Endometrium (tissue), 2 donors: Measurements from ENCODE around the gene PKP3.
"Not testable (repeated sequence)": the region's sequence is repeated elsewhere in the genome, so short reads cannot be mapped to it uniquely, and the experiment has no call there.

ENCODE experiments used
- FAIRE-seq: peaks from 2 replicates; lab custom pipeline; 2012; peaks lifted over from hg19 to GRCh38; lab: Jason Lieb, UNC
- donor health status: control.
- donor health status: control.

PKP3 gene

GRCh38 chr11:394034-394857 lies at the start of gene PKP3:
TSS of gene PKP3 (plus strand) at chr11:394209. CDS start at chr11:394293, 84 bp downstream.
- no peak for FAIRE-seq

GRCh38 chr11:344836-345578 lies 49.0 kb upstream of the PKP3 start:
- no peak for FAIRE-seq

GRCh38 chr11:346529-346928 lies 47.5 kb upstream of the PKP3 start:
- no peak for FAIRE-seq

GRCh38 chr11:349270-349954 lies 44.6 kb upstream of the PKP3 start:
- not testable (repeated sequence) for FAIRE-seq

GRCh38 chr11:350033-350722 lies 43.8 kb upstream of the PKP3 start:
- not testable (repeated sequence) for FAIRE-seq

- no peak for FAIRE-seq
Measured at GRCh38 chr11:350723-351255, 43.2 kb upstream of the PKP3 start.

GRCh38 chr11:351411-351810 lies 42.6 kb upstream of the PKP3 start:
- FAIRE-seq: no peak

GRCh38 chr11:352456-353031 lies 41.5 kb upstream of the PKP3 start:
- FAIRE-seq: no peak

GRCh38 chr11:353179-353873 lies 40.7 kb upstream of the PKP3 start:
- FAIRE-seq: no peak

GRCh38 chr11:355581-356458 lies 38.2 kb upstream of the PKP3 start:
- FAIRE-seq: no peak

- FAIRE-seq: no peak
Measured at GRCh38 chr11:356610-357009, 37.4 kb upstream of the PKP3 start.

- FAIRE-seq: no peak
Measured at GRCh38 chr11:357582-357981, 36.4 kb upstream of the PKP3 start.

GRCh38 chr11:358129-358800 lies 35.7 kb upstream of the PKP3 start:
- FAIRE-seq: no peak

- no peak for FAIRE-seq
Measured at GRCh38 chr11:359181-359714, 34.8 kb upstream of the PKP3 start.

- no peak for FAIRE-seq
Measured at GRCh38 chr11:360326-361280, 33.4 kb upstream of the PKP3 start.

- FAIRE-seq: no peak
Measured at GRCh38 chr11:362642-363442, 31.2 kb upstream of the PKP3 start.

GRCh38 chr11:363443-363805 lies 30.6 kb upstream of the PKP3 start:
- FAIRE-seq: not testable (repeated sequence)
